Measurements from ENCODE around the gene AK6. TPM values are rescaled to one million over a fixed set of nuclear protein-coding genes. Genes with fewer than 3 reads are reported as not detected.
A peak's percentile ranks its signal among the peaks of the same experiment; 100 is the strongest.

AK6 gene
- total and polyA plus RNA-seq, 8 donors, result 31.1 to 61.8 (median 51.6) TPM

- Histone ChIP-seq H3K4me3 (no peak overlapping the region), H3K36me3 (peaks cover 0 to 54% of the 10 kb centered on the region in 2 donors), H3K9me3 (no peaks in the 10 kb centered on the region), H3K27me3 (no peaks in the 10 kb centered on the region), H3K27ac (no peak overlapping the region), H3K4me1 (peaks cover 4 to 19% of the 10 kb centered on the region in 2 donors)
- ATAC-seq (no peak), DNase-seq (no peak)
- intact Hi-C loops (cut with DNase I), result no loop called here
- TF ChIP-seq, protein P1, sequence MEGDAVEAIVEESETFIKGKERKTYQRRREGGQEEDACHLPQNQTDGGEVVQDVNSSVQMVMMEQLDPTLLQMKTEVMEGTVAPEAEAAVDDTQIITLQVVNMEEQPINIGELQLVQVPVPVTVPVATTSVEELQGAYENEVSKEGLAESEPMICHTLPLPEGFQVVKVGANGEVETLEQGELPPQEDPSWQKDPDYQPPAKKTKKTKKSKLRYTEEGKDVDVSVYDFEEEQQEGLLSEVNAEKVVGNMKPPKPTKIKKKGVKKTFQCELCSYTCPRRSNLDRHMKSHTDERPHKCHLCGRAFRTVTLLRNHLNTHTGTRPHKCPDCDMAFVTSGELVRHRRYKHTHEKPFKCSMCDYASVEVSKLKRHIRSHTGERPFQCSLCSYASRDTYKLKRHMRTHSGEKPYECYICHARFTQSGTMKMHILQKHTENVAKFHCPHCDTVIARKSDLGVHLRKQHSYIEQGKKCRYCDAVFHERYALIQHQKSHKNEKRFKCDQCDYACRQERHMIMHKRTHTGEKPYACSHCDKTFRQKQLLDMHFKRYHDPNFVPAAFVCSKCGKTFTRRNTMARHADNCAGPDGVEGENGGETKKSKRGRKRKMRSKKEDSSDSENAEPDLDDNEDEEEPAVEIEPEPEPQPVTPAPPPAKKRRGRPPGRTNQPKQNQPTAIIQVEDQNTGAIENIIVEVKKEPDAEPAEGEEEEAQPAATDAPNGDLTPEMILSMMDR (IDR thresholded peaks at IDR 0.05), result no peak
Observed at GRCh38 chr5:69364850-69365249, 4.5 kb downstream of the AK6 start.

- Histone ChIP-seq H3K4me3 (no peak overlapping the region), H3K36me3 (peaks cover 0 to 54% of the 10 kb centered on the region in 2 donors), H3K4me1 (peaks cover 4 to 19% of the 10 kb centered on the region in 2 donors), H3K27ac (no peak overlapping the region), H3K27me3 (no peaks in the 10 kb centered on the region), H3K9me3 (no peaks in the 10 kb centered on the region)
- DNase-seq, result no peak
- TF ChIP-seq, protein P1 (IDR thresholded peaks at IDR 0.05), result peak in 1 of 2 donors; percentile 13
- intact Hi-C loops (cut with DNase I), result no loop called here
- ATAC-seq, result no peak
Observed at GRCh38 chr5:69364414-69364813, 4.9 kb downstream of the AK6 start.

GRCh38 chr5:69360442-69360841 lies 8.9 kb downstream of the AK6 start:
- Histone ChIP-seq H3K4me1 (peaks cover 0 to 6% of the 10 kb centered on the region in 2 donors), H3K27ac (no peak overlapping the region), H3K9me3 (no peaks in the 10 kb centered on the region), H3K4me3 (no peak overlapping the region), H3K36me3 (peaks cover 0 to 37% of the 10 kb centered on the region in 2 donors), H3K27me3 (no peaks in the 10 kb centered on the region)
- intact Hi-C loops (cut with DNase I), result no loop called here
- no peak for DNase-seq
- no peak for ATAC-seq
- TF ChIP-seq, protein P1 (IDR thresholded peaks at IDR 0.05), result no peak

DNA sequence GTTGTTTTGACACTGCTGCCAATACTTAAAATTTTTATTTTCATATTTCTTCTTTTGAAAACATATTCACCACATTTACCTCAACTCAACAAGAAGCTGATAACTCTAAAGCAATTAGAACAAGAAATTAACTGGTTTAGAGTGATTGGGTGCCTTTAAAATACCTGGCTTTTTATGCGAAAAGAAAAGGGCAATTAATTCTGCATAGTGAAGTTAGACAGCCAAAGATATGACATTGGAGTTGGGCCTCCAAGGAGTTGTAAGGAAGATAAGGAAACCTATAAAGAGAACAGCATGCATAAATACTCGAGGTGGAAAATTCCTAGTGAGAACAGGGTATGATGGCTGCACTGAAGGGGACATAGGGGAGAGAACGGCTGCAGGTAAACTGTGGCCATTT lies 9.6 kb downstream of the AK6 start:
- Histone ChIP-seq H3K4me1 (peaks cover 0 to 2% of the 10 kb centered on the region in 2 donors), H3K27ac (no peak overlapping the region), H3K4me3 (no peak overlapping the region), H3K9me3 (no peaks in the 10 kb centered on the region), H3K27me3 (no peaks in the 10 kb centered on the region), H3K36me3 (peaks cover 0 to 37% of the 10 kb centered on the region in 2 donors)
- intact Hi-C loops (cut with DNase I), result no loop called here
- DNase-seq (no peak), ATAC-seq (no peak)
- TF ChIP-seq, protein P1 (IDR thresholded peaks at IDR 0.05), result no peak

DNA sequence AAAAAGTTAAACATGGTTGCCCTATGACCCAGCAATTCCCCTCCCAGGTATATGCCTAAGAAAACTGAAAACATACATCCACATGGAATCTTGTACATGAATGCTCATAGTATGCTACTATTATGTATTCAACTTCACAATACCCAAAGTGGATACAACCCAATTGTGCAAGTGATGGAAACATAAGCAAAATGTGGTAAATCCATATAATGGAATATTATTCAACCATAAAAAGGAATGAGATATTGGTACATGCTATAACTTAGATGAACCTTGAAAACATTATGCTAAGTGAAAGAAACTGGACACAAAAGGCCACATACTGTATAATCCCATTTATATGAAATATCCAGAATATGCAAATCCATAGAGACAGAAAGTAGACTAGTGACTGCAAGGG lies 18.7 kb downstream of the AK6 start:
- H3K27ac ChIP-seq, result no peak overlapping the region
- intact Hi-C loops (cut with DNase I), result no loop called here
- ATAC-seq, result no peak
- H3K4me1 ChIP-seq, result no peaks in the 10 kb centered on the region
- H3K27me3 ChIP-seq, result no peaks in the 10 kb centered on the region
- TF ChIP-seq, protein P1 (IDR thresholded peaks at IDR 0.05), result no peak
- no peak for DNase-seq
- no peak overlapping the region for H3K4me3 ChIP-seq
- H3K9me3 ChIP-seq, result no peaks in the 10 kb centered on the region
- peaks cover 0 to 59% of the 10 kb centered on the region in 2 donors for H3K36me3 ChIP-seq
